Common myeloid progenitor, CD34-positive (primary cell): ENCODE data around the gene TRIM41.

Experiments
- CTCF ChIA-PET: fragments of 350-600 bp; sonication (Branson Sonifier 250); formaldehyde crosslinking; loops from one replicate; lab custom pipeline; 2021; ENCODE audit warnings: antibody characterized with exemption; lab: Charles Lee
- POLR2A ChIA-PET: fragments of 350-600 bp; sonication (Branson Sonifier 250); formaldehyde crosslinking; loops from one replicate; lab custom pipeline; 2021; ENCODE audit warnings: antibody characterized with exemption; lab: Charles Lee
- DNase-seq, 3 donors: peaks; one replicate each; pipeline versions ENCODE4 v3.0.0 to v3.0.0-alpha.2; 2013
- H3K27ac ChIP-seq, 2 experiments: 1 replicate in 1 of 2; 2 replicates in 1 of 2; pipeline ENCODE4 v1.7.0; 2013; ENCODE audit warnings: inconsistent platforms in 2 of 2, low read length in 2 of 2, mild to moderate bottlenecking in 2 of 2, low read depth in 1 of 2, moderate library complexity in 1 of 2; ENCODE audit not compliant: severe bottlenecking in 2 of 2, insufficient read depth in 1 of 2, poor library complexity in 1 of 2
- H3K27me3 ChIP-seq, 5 experiments: replicated peaks in 2 of 5; 1 replicate in 3 of 5; 2 replicates in 2 of 5; pipeline versions ENCODE4 v1.6.1 to v1.7.0; 2013; ENCODE audit warnings: low read length in 4 of 5, mild to moderate bottlenecking in 2 of 5, moderate library complexity in 2 of 5, inconsistent platforms in 1 of 5; ENCODE audit not compliant: insufficient read depth in 5 of 5, control insufficient read depth in 4 of 5
- H3K36me3 ChIP-seq, 4 experiments: 1 replicate in 2 of 4; 2 replicates in 2 of 4; pipeline versions ENCODE4 v1.6.1 to v1.7.0; 2013; ENCODE audit warnings: low read length in 3 of 4, control low read depth in 1 of 4, mild to moderate bottlenecking in 1 of 4; ENCODE audit not compliant: control insufficient read depth in 4 of 4, insufficient read depth in 4 of 4
- H3K4me1 ChIP-seq, 4 experiments: 1 replicate in 3 of 4; 2 replicates in 1 of 4; pipeline versions ENCODE4 v1.6.1 to v1.7.1; 2013; ENCODE audit warnings: low read length in 3 of 4, mild to moderate bottlenecking in 3 of 4, control low read depth in 1 of 4, inconsistent platforms in 1 of 4, moderate library complexity in 1 of 4; ENCODE audit not compliant: control insufficient read depth in 4 of 4, insufficient read depth in 4 of 4; ENCODE audit errors: control extremely low read depth in 1 of 4
- H3K4me3 ChIP-seq, 7 experiments: 1 replicate in 4 of 7; 2 replicates in 3 of 7; pipeline versions ENCODE4 v1.5.1 to v1.7.0; 2013; ENCODE audit warnings: mild to moderate bottlenecking in 7 of 7, low read length in 6 of 7, moderate library complexity in 6 of 7, inconsistent platforms in 2 of 7, low read depth in 2 of 7, control low read depth in 1 of 7; ENCODE audit not compliant: insufficient read depth in 4 of 7, control insufficient read depth in 1 of 7; ENCODE audit errors: extremely low read depth in 1 of 7
- H3K9me3 ChIP-seq, 5 experiments: 1 replicate in 4 of 5; 2 replicates in 1 of 5; pipeline versions ENCODE4 v1.6.1 to v1.7.1; 2013; ENCODE audit warnings: low read length in 4 of 5, mild to moderate bottlenecking in 2 of 5, inconsistent platforms in 1 of 5, low read depth in 1 of 5, moderate library complexity in 1 of 5; ENCODE audit not compliant: control insufficient read depth in 4 of 5, insufficient read depth in 2 of 5; ENCODE audit errors: control extremely low read depth in 1 of 5
- WGBS: methylation state at CpG from one replicate; pipeline ENCODE4 v1.1.5; 2013; ENCODE audit not compliant: insufficient coverage; 5-methylcytosine and 5-hydroxymethylcytosine counted together

Gene TRIM41

DNA sequence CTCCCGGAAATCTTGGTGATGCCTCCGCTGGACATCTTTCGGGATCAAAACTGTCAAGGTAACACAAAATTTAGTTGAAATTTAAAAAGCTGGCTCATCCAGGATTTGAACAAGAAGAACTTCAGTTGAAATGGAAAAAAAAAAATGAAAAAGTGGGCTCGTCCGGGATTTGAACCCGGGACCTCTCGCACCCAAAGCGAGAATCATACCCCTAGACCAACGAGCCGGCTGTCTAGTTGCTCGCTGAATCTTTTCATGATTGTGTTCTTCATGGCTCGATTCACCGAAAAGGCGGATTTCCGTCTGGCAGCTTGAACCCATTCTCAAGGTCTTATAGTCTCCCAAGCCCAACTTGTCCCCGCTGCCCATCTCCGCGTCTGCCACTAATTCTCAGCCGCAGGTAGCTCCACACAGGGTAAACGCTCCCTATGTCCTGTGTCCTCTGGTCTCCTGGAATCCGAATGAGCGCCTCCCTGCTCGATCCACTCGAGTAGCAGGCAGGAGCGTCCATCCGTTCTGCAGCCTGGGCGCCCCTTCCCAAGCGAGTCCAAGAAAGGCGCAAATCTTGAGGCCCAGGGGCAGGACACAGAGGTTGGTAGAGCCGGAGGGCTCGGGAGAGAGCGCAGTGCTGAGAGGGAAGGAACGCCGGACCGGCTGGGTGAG is 34.2 kb upstream of the TRIM41 start:
- no peaks in the 10 kb centered on the region for H3K9me3 ChIP-seq
- H3K27me3 ChIP-seq, result no peaks in the 10 kb centered on the region
- no peaks in the 10 kb centered on the region for H3K36me3 ChIP-seq
- peak overlapping the region; percentile 85 to 99 (median 91) for H3K4me3 ChIP-seq
- POLR2A ChIA-PET, result interaction anchor here (0.6 to 1.4 kb wide), 6 partner anchors 15 to 377 kb away, joined by 3 to 6 read pairs (median 4); partner anchors contain the start of genes TRIM52 and TRIM7
- WGBS, result under 1% methylated on average over 34 of the region's 35 CpGs
- H3K27ac ChIP-seq, result peak overlapping the region in 1 of 2 experiments; percentile 86
- DNase-seq, result peak; percentile 72 to 82 (median 80)
- peaks cover 0 to 54% (median 36%) of the 10 kb centered on the region in 4 experiments for H3K4me1 ChIP-seq
- CTCF ChIA-PET, result interaction anchor here (0.6 to 9.9 kb wide), 11 partner anchors 9 to 72 kb away, joined by 3 to 105 read pairs (median 4); partner anchors contain the start of genes TRIM41, TRIM52 and TRIM7

- peak; percentile 47 to 75 (median 63) for DNase-seq
- under 1% methylated on average over 38 of the region's 41 CpGs for WGBS
- H3K27ac ChIP-seq, result peak overlapping the region in 1 of 2 experiments; percentile 86
Observed at GRCh38 chr5:181189363-181189961, 33.6 kb upstream of the TRIM41 start.

DNA sequence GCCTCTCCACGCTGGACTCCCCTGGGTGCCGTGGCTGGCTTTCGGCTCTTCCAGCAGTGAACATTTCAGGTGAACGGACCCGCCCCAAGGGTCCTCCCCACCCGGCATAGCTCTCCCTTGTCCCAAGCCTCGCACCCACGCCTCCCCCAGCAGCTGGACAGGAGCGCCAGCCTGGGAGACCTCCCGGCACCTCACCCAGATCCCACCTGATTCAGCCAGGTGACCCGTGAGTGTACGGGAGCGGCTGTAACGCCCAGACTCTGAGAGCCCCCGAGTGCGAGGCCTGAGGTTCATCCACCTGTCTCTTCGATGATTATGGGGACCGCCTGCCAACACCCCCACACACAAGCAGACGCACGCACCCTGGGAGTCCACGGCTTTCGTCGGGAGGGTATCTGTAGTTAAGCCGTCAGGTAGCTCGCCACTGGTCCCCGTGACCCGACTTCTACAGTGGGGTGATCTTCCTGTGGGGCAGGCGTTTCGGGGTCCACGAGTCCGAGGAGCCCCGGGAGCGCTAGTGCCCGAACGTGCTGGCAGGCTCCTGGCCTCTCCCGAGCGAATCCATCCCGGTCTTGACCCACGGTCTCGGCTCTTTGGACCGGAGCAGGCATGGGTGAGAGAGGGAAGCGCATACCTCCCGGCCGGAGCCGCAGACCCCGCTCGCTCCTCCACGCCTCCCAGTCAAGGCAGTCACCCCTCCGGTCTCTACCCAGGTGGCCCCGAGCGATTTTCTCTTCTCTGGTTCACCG is 32.9 kb upstream of the TRIM41 start:
- Histone ChIP-seq H3K4me1 (peaks cover 0 to 43% (median 30%) of the 10 kb centered on the region in 4 experiments), H3K4me3 (peak overlapping the region; percentile 85 to 99 (median 91)), H3K27ac (no peak overlapping the region), H3K36me3 (no peaks in the 10 kb centered on the region), H3K27me3 (no peaks in the 10 kb centered on the region), H3K9me3 (no peaks in the 10 kb centered on the region)
- ChIA-PET CTCF (interaction anchor here (0.7 to 9.9 kb wide), 11 partner anchors 9 to 70 kb away, joined by 3 to 105 read pairs (median 4); partner anchors contain the start of genes TRIM52 and TRIM7), POLR2A (interaction anchor here (0.9 to 1.2 kb wide), 3 partner anchors 14 to 32 kb away, joined by 4 to 6 read pairs (median 4); partner anchors contain the start of gene TRIM7)
- DNase-seq, result peak in 1 of 3 donors; percentile 48
- 0% methylated on average over 44 of the region's 52 CpGs for WGBS

More at GRCh38 chr5:181189363-181189961, 33.6 kb upstream of the TRIM41 start:
- Histone ChIP-seq H3K27me3 (no peaks in the 10 kb centered on the region), H3K36me3 (no peaks in the 10 kb centered on the region), H3K9me3 (no peaks in the 10 kb centered on the region), H3K4me1 (peaks cover 0 to 48% (median 34%) of the 10 kb centered on the region in 4 experiments), H3K4me3 (peak overlapping the region; percentile 85 to 99 (median 91))
- ChIA-PET POLR2A (interaction anchor here (0.7 to 1.4 kb wide), 7 partner anchors 15 to 378 kb away, joined by 3 to 6 read pairs (median 4); partner anchors contain the start of genes TRIM52 and TRIM7), CTCF (interaction anchor here (0.6 to 9.9 kb wide), 13 partner anchors 8 to 71 kb away, joined by 3 to 105 read pairs (median 4); partner anchors contain the start of genes TRIM52 and TRIM7)

- peak in 2 of 3 donors; percentile 50 to 62 for DNase-seq
- WGBS, result under 1% methylated on average over 59 of the region's 66 CpGs
- H3K27ac ChIP-seq, result peak overlapping the region in 1 of 2 experiments; percentile 64
- H3K27me3 ChIP-seq, result peaks cover 0 to 2% (median 0%) of the 10 kb centered on the region in 5 experiments
- ChIA-PET CTCF (interaction anchor here (0.7 to 9.9 kb wide), 10 partner anchors 8 to 69 kb away, joined by 3 to 105 read pairs (median 4); partner anchors contain the start of genes TRIM52 and TRIM7), POLR2A (interaction anchor here (0.6 to 1.2 kb wide), 9 partner anchors 13 to 389 kb away, joined by 3 to 10 read pairs (median 4); partner anchors contain the start of genes RACK1, TRIM52 and TRIM7)
- H3K4me3 ChIP-seq, result peak overlapping the region; percentile 85 to 99 (median 91)
- H3K9me3 ChIP-seq, result no peaks in the 10 kb centered on the region
- no peaks in the 10 kb centered on the region for H3K36me3 ChIP-seq
- H3K4me1 ChIP-seq, result peaks cover 0 to 39% (median 29%) of the 10 kb centered on the region in 4 experiments
Observed at GRCh38 chr5:181190711-181191525, 32.2 kb upstream of the TRIM41 start.

- Histone ChIP-seq H3K27me3 (peaks cover 0 to 2% (median 0%) of the 10 kb centered on the region in 5 experiments), H3K9me3 (no peaks in the 10 kb centered on the region), H3K4me3 (peak overlapping the region; percentile 85 to 99 (median 91)), H3K4me1 (peaks cover 0 to 39% (median 28%) of the 10 kb centered on the region in 4 experiments), H3K27ac (peak overlapping the region; percentile 15 to 75), H3K36me3 (no peaks in the 10 kb centered on the region)
- CTCF ChIA-PET, result interaction anchor here (0.7 to 9.9 kb wide), 7 partner anchors 8 to 58 kb away, joined by 3 to 105 read pairs (median 3); partner anchors contain the start of genes TRIM41 and TRIM7
- WGBS, result 0% methylated on average over 48 of the region's 64 CpGs
- POLR2A ChIA-PET, result interaction anchor here (0.6 to 1.2 kb wide), 8 partner anchors 12 to 390 kb away, joined by 3 to 10 read pairs (median 4); partner anchors contain the start of genes RACK1, TRIM52 and TRIM7
- DNase-seq, result peak; percentile 93 to 96 (median 95)
Observed at GRCh38 chr5:181191526-181192336, 31.4 kb upstream of the TRIM41 start.
